ENCODE measurements around the gene COL23A1.

The COL23A1 gene

DNA sequence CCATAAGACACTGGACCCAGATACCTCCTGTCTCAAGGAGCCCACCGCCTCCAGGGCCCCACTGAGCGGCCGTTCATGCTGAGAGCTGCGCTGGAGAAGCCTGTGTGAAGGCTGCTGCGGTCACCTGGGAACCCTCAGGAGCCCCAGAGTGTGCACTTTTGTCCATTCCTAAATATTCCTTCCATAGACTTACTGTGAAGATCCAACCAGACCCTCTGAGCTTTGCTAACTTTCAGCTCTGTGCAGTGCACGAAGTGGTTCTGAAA is 119.5 kb downstream of the COL23A1 start:
- H3K4me3 ChIP-seq, result no peak overlapping the region
- no peak overlapping the region for H3K27ac ChIP-seq
- no peak for DNase-seq (ENCODE audit: low spot score)
- TF ChIP-seq, protein P1, sequence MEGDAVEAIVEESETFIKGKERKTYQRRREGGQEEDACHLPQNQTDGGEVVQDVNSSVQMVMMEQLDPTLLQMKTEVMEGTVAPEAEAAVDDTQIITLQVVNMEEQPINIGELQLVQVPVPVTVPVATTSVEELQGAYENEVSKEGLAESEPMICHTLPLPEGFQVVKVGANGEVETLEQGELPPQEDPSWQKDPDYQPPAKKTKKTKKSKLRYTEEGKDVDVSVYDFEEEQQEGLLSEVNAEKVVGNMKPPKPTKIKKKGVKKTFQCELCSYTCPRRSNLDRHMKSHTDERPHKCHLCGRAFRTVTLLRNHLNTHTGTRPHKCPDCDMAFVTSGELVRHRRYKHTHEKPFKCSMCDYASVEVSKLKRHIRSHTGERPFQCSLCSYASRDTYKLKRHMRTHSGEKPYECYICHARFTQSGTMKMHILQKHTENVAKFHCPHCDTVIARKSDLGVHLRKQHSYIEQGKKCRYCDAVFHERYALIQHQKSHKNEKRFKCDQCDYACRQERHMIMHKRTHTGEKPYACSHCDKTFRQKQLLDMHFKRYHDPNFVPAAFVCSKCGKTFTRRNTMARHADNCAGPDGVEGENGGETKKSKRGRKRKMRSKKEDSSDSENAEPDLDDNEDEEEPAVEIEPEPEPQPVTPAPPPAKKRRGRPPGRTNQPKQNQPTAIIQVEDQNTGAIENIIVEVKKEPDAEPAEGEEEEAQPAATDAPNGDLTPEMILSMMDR (IDR thresholded peaks at IDR 0.05), result no peak

DNA sequence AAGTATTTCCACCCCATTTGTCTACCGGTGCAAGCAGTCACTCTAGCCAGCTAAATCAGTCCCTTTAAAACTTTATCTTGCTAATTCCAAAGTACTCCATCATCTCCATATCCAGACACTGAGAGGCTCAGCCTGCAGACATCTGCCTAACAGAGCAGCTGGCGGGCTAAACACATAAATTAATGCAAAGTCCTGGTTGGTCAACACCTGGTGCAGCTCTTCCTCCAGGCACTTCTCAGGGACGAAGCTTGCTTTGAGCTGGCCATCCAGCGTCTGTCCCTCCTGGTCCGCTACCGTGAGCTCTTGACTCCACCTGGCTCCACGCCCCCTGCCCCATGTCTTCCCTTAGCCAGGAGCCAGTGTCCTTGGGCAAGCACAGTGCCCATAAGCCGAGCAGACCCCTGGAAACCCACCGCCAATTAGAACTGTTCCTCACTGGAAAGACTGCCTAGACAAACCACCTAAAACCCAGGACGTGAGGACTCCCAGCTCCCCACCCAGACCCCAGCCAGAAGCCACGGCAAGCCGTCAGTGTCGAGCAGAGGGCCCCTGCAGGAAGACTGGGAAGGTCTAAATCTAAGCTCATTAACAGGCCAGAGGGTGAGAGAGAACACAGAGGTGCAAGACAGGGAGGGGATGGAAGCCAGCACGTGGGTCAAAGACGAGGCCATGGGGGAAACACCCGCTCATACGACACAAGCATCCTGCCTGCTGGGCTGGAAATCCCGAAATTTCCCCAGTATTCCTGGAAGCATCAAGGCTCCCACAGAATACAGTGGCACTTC is 120.0 kb downstream of the COL23A1 start:
- H3K27ac ChIP-seq, result no peak overlapping the region
- DNase-seq (ENCODE audit: low spot score), result no peak
- TF ChIP-seq, protein P1 (IDR thresholded peaks at IDR 0.05), result no peak
- H3K4me3 ChIP-seq, result no peak overlapping the region

DNA sequence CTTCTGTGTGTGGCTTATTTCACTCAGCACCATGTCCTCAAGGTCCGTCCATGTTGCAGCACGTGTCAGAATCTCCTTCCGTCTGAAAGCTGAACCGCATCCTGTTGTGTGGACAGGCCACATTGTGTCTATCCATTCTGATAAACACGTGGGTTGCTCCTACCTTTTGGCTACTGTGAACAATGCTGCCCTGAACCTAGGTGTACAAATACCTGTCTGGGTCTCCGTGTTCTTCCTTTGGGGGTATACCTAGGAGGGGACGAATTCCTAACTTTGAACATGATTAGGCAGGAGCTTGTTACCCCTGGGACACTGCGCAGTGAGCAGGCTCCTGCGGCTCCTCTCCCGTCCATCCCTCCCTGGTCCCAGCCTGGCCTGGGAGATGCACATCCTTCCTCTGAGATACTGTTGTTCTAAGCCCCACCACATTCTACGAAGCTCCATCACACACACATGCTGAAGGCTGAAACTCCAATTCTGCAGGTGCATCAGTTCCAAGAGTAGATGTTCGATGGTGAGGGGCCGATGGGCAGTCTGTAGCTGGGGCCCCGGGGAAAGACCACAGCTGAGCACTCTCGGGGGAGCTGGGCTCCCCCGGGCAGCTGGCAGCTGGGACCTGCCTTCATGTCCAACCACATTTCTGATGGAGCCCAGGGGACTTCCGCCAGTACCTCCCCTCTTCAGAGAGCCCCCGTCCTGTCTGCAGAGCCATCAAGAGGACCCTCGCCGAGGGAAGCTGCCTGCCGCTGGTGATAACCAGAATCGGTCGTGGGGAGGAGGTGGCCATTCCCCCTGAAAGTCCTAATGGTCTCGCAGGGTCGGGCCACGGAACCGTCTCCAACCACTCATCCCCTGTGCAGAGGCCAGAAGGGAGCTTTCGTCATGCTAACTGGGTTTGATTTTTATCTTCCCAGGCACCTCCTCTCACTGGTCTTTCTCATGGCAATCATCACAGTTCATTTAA is 120.9 kb downstream of the COL23A1 start:
- DNase-seq (ENCODE audit: low spot score), result no peak
- no peak overlapping the region for H3K4me3 ChIP-seq
- TF ChIP-seq, protein P1 (IDR thresholded peaks at IDR 0.05), result no peak
- no peak overlapping the region for H3K27ac ChIP-seq

DNA sequence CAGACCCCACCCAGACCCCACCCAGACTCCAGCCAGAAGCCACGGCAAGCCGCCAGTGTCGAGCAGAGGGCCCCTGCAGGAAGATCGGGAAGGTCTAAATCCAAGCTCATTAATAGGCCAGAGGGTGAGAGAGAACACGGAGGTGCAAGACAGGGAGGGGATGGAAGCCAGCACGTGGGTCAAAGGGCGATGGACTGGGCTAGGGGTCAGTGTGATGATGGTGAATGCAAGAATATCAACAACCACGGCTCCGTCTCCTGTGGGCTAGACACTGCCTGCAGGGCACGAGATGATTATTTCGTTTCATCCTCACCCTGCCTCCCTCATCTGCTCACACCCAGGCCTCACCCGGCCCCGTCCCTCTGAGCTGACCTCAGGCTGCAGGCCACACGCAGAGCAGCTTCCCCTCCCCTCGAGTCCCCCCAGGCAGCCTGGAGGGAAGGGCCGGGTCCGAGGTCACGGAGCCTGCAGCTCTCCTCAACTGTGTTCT is 122.0 kb downstream of the COL23A1 start:
- peak overlapping the region in 1 of 2 donors; percentile 73 for H3K27ac ChIP-seq
- peak overlapping the region; percentile 57 for H3K4me3 ChIP-seq
- no peak for DNase-seq (ENCODE audit: low spot score)
- TF ChIP-seq, protein P1 (IDR thresholded peaks at IDR 0.05), result no peak

DNA sequence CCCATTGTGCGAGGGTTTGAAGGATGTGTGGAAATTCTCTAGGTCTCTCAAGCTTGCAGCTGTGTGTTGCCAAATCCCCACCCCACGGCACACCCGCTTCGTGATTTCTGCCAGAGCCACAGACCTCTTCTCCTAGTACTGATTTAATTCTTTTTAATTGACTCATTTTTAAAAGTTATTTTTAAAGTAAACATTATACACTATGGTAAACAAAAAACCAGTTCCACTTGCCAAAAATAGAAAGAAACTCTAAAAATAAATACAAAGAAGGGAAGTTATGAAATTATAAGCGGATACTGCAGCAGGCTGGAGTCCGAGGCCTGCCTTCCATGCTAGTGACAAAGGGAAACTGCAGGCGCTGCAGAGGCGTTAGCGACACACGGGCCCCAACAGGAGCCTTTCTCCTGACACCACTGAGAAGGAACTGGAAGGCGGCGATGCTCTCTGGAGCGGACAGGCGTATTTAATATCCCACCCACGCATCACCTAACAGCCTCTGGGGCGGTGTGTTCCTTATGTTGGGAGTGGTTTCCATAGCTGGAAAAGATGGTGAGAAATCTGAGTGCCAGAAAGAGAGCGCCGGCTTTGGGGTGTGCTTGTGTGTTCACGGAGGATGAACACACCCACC is 122.5 kb downstream of the COL23A1 start:
- no peak for DNase-seq (ENCODE audit: low spot score)
- H3K27ac ChIP-seq, result peak overlapping the region; percentile 33 to 73
- TF ChIP-seq, protein P1 (IDR thresholded peaks at IDR 0.05), result no peak
- peak overlapping the region; percentile 57 for H3K4me3 ChIP-seq

DNA sequence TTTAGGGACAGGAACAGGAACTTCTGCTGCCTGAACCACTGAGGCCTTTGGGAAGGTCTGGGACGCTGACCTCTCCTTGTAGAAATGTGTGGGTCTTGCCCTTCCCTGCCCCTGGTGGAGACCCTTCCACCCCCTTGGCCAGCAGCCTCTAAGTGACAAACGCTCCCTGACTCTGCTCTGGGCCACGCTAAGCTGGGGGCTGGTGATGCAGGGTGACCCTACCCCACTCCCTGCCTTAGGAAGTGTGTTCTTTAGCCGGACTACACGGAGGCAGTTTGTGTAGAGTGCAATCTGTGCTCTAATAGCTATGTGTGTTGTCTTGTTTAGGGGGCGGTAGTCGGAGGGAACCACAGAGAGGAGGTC is 123.0 kb downstream of the COL23A1 start:
- DNase-seq (ENCODE audit: low spot score), result no peak
- TF ChIP-seq, protein P1 (IDR thresholded peaks at IDR 0.05), result no peak
- H3K27ac ChIP-seq, result peak overlapping the region; percentile 33 to 61
- H3K4me3 ChIP-seq, result peak overlapping the region; percentile 57
